CD14-positive monocyte (primary cell): ENCODE data around the gene REG1A. TPM values are rescaled to one million over a fixed set of nuclear protein-coding genes. Genes with fewer than 3 reads are reported as not detected.

ENCODE experiments used
- DNase-seq, 3 donors: peaks; one replicate each; pipeline ENCODE4 v3.0.0-alpha.2; 2011 to 2022
- H2AFZ ChIP-seq: 2 replicates; pipeline ENCODE4 v1.6.0; 2012; ENCODE audit warnings: mild to moderate bottlenecking, low read depth, low read length, inconsistent platforms; ENCODE audit not compliant: insufficient read depth, poor library complexity, severe bottlenecking
- H3K27ac ChIP-seq, 2 donors: 1 replicate in 1 of 2; 2 replicates in 1 of 2; pipeline ENCODE4 v1.5.1; 2012 to 2013; ENCODE audit warnings: low read length in 2 of 2, control low read depth in 1 of 2, inconsistent platforms in 1 of 2, low read depth in 1 of 2, mild to moderate bottlenecking in 1 of 2
- H3K27me3 ChIP-seq, 2 donors: one replicate each; pipeline versions ENCODE4 v1.6.0 to v1.6.1; 2011 to 2013; ENCODE audit warnings: low read length in 2 of 2; ENCODE audit not compliant: control insufficient read depth in 2 of 2, insufficient read depth in 2 of 2
- H3K36me3 ChIP-seq, 2 donors: replicated peaks in 1 of 2; 1 replicate in 1 of 2; 2 replicates in 1 of 2; pipeline versions ENCODE4 v1.5.1 to v1.6.1; 2012 to 2013; ENCODE audit warnings: low read length in 2 of 2, control low read depth in 1 of 2, inconsistent platforms in 1 of 2, mild to moderate bottlenecking in 1 of 2; ENCODE audit not compliant: insufficient read depth in 2 of 2, control insufficient read depth in 1 of 2
- H3K4me1 ChIP-seq, 2 donors: 1 replicate in 1 of 2; 2 replicates in 1 of 2; pipeline versions ENCODE4 v1.5.1 to v1.6.1; 2012 to 2013; ENCODE audit warnings: low read length in 2 of 2, control low read depth in 1 of 2, inconsistent platforms in 1 of 2, mild to moderate bottlenecking in 1 of 2, moderate library complexity in 1 of 2; ENCODE audit not compliant: insufficient read depth in 2 of 2, control insufficient read depth in 1 of 2
- H3K4me2 ChIP-seq: replicated peaks from 2 replicates; pipeline ENCODE3; 2012; ENCODE audit warnings: low read length, moderate library complexity, mild to moderate bottlenecking; ENCODE audit not compliant: poor library complexity, severe bottlenecking; ENCODE audit errors: extremely low read depth
- H3K4me3 ChIP-seq, 3 experiments: fragments of 200-600 bp in 1 of 3; sonication (generic) in 1 of 3; replicated peaks in 1 of 3; 1 replicate in 2 of 3; 2 replicates in 1 of 3; pipeline ENCODE4 v1.5.1; 2011 to 2013; ENCODE audit warnings: low read length in 3 of 3, mild to moderate bottlenecking in 3 of 3, control low read depth in 2 of 3, low read depth in 2 of 3, inconsistent platforms in 1 of 3, moderate library complexity in 1 of 3
- H3K79me2 ChIP-seq: 2 replicates; pipeline ENCODE4 v1.6.0; 2012; ENCODE audit warnings: mild to moderate bottlenecking, control low read depth, inconsistent platforms, low read length, moderate library complexity; ENCODE audit not compliant: insufficient read depth
- H3K9ac ChIP-seq: 2 replicates; pipeline ENCODE4 v1.6.0; 2017; ENCODE audit warnings: low read length, mild to moderate bottlenecking; ENCODE audit not compliant: insufficient read depth, poor library complexity, severe bottlenecking
- H3K9me3 ChIP-seq, 2 donors: replicated peaks in 1 of 2; 1 replicate in 1 of 2; 2 replicates in 1 of 2; pipeline versions ENCODE4 v1.5.1 to v1.6.1; 2012 to 2013; ENCODE audit warnings: low read length in 2 of 2, control low read depth in 1 of 2; ENCODE audit not compliant: control insufficient read depth in 1 of 2, insufficient read depth in 1 of 2
- H4K20me1 ChIP-seq: 2 replicates; pipeline ENCODE4 v1.6.0; 2012; ENCODE audit warnings: mild to moderate bottlenecking, low read length, control low read depth, moderate library complexity; ENCODE audit not compliant: insufficient read depth
- H3K27ac Mint-ChIP-seq, 7 donors: one replicate each; pipeline ENCODE4 v1.8.0; 2020; ENCODE audit warnings: mild to moderate bottlenecking in 7 of 7, mixed read lengths in 7 of 7, moderate library complexity in 6 of 7, inconsistent platforms in 2 of 7
- H3K27me3 Mint-ChIP-seq, 3 donors: one replicate each; pipeline ENCODE4 v1.8.0; 2021 to 2022; ENCODE audit warnings: low read depth in 3 of 3, mild to moderate bottlenecking in 3 of 3, mixed read lengths in 3 of 3, moderate library complexity in 3 of 3, inconsistent platforms in 1 of 3
- H3K36me3 Mint-ChIP-seq, 2 donors: one replicate each; pipeline ENCODE4 v1.8.0; 2020; ENCODE audit warnings: mixed read lengths in 2 of 2, inconsistent platforms in 1 of 2, mild to moderate bottlenecking in 1 of 2
- H3K4me1 Mint-ChIP-seq: one replicate; pipeline ENCODE4 v1.8.0; 2020; ENCODE audit warnings: mild to moderate bottlenecking, mixed read lengths
- H3K4me3 Mint-ChIP-seq, 2 donors: one replicate each; pipeline ENCODE4 v1.8.0; 2020; ENCODE audit warnings: mild to moderate bottlenecking in 2 of 2, mixed read lengths in 2 of 2, moderate library complexity in 1 of 2
- H3K9me3 Mint-ChIP-seq, 7 donors: one replicate each; pipeline ENCODE4 v1.8.0; 2020 to 2022; ENCODE audit warnings: mixed read lengths in 7 of 7, mild to moderate bottlenecking in 6 of 7, moderate library complexity in 6 of 7, inconsistent platforms in 2 of 7
- WGBS: methylation state at CpG from one replicate; pipeline ENCODE4 v1.1.5; 2013; ENCODE audit warnings: missing lambda C conversion rate; ENCODE audit not compliant: insufficient coverage; 5-methylcytosine and 5-hydroxymethylcytosine counted together
- intact Hi-C, 2 donors: fragments of 100-400 bp; cut with micrococcal nuclease; formaldehyde crosslinking; loops; one replicate each; pipeline versions ENCODE4 v1.15.0 to v1.15.1; 2023
- polyA plus RNA-seq, 3 donors: library from polyadenylated mRNA; depleted of rRNA in 1 of 3; unstranded in 2 of 3; stranded (reverse) in 1 of 3; fragments of 300-500 nt in 2 of 3; fragments of >200 nt in 1 of 3; fragmentation: Illumina TruSeq in 2 of 3; gene quantifications; 1 replicate in 2 of 3; 2 replicates in 1 of 3; pipeline ENCODE4 v1.2.3, GENCODE V29; 2012 to 2021
- TF ChIP-seq, protein P1 (sequence below): fragments of 200-600 bp; IDR thresholded peaks from one replicate; pipeline ENCODE4 v1.8.0; 2022; ENCODE audit warnings: antibody characterized with exemption, mild to moderate bottlenecking

REG1A gene
- polyA plus RNA-seq, 3 donors, result not detected

DNA sequence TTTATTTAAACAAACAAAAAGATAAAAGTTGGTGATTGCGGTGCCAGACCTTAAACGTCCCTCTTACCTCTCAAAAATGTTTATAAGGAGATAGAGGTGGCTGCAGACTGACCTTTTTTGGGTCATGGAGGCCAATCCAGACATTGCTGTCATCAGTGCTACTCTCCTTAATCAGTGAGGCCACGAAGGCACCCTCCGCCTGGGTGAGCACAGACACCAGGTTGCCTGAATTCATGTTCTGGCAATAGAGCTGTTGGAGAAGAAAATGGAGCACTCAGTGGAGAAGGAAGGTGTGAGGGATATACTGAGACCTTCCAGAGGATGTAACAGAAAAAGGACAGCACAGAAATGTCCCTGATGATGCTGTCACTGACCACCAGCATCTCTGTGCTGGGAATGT, 34.0 kb upstream of the REG1A start:
- intact Hi-C loops, result no loop called here
- Histone ChIP-seq H3K36me3 (no peaks in the 10 kb centered on the region), H3K4me1 (no peaks in the 10 kb centered on the region), H3K79me2 (no peaks in the 10 kb centered on the region), H3K9me3 (peaks cover 5 to 11% of the 10 kb centered on the region in 2 donors), H4K20me1 (no peaks in the 10 kb centered on the region), H3K4me3 (no peak overlapping the region), H3K27me3 (no peaks in the 10 kb centered on the region), H2AFZ (no peak overlapping the region), H3K4me2 (no peak overlapping the region), H3K9ac (no peak overlapping the region), H3K27ac (no peak overlapping the region)
- Mint-ChIP-seq H3K9me3 (peaks cover 2 to 7% (median 5%) of the 10 kb centered on the region in 7 donors), H3K36me3 (no peaks in the 10 kb centered on the region), H3K4me1 (no peaks in the 10 kb centered on the region), H3K27ac (no peak overlapping the region), H3K27me3 (no peaks in the 10 kb centered on the region), H3K4me3 (no peak overlapping the region)
- DNase-seq, result no peak
- WGBS, result 80% methylated on average over 2 of the region's 4 CpGs
- TF ChIP-seq, protein P1, sequence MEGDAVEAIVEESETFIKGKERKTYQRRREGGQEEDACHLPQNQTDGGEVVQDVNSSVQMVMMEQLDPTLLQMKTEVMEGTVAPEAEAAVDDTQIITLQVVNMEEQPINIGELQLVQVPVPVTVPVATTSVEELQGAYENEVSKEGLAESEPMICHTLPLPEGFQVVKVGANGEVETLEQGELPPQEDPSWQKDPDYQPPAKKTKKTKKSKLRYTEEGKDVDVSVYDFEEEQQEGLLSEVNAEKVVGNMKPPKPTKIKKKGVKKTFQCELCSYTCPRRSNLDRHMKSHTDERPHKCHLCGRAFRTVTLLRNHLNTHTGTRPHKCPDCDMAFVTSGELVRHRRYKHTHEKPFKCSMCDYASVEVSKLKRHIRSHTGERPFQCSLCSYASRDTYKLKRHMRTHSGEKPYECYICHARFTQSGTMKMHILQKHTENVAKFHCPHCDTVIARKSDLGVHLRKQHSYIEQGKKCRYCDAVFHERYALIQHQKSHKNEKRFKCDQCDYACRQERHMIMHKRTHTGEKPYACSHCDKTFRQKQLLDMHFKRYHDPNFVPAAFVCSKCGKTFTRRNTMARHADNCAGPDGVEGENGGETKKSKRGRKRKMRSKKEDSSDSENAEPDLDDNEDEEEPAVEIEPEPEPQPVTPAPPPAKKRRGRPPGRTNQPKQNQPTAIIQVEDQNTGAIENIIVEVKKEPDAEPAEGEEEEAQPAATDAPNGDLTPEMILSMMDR, result no peak

DNA sequence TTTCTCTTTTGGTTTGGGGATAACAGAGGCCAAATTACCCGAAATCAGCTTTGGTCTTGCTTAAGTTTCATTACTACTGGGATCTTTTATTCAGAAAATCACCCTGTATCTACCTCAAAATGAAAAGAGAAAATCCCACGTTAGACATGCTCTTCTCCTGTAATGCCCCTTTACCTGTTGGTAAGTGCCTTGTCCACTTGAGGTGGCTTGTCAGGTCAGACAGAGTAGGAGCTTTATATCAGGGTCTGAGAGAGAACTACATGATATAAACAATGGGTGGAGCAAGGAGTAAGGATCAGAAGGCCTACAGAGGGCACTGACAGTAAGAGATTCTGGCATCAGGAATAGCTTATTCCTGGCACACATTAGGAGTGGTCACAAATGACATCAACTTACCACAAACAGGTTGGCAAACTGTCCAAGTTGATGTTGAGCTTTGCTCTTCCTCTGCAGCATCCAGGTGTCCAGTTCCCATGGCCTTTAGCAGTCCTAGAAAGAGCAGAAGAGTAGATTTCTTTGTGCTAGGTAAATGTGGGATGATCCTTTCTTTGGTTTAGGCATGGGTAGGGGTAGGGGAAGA, 32.4 kb upstream of the REG1A start, which contains the start of gene REG1B:
Gene REG1B, minus strand, starts transcription at position 209 of the 580 bp plus-strand sequence. CDS start 381 bp downstream, outside the sequence.
- WGBS, result no CpG with 5 or more reads among the region's 2 CpGs
- no peaks in the 10 kb centered on the region for H3K36me3 ChIP-seq
- H3K79me2 ChIP-seq, result no peaks in the 10 kb centered on the region
- H3K27me3 ChIP-seq, result no peaks in the 10 kb centered on the region
- H3K4me2 ChIP-seq, result no peak within 1 kb of the TSS
- no peak within 1 kb of the TSS for H3K9ac ChIP-seq
- no peaks in the 10 kb centered on the region for H3K36me3 Mint-ChIP-seq
- no peaks in the 10 kb centered on the region for H3K4me1 ChIP-seq
- H4K20me1 ChIP-seq, result no peaks in the 10 kb centered on the region
- H3K4me1 Mint-ChIP-seq, result no peaks in the 10 kb centered on the region
- no peak within 1 kb of the TSS for H3K27ac Mint-ChIP-seq
- no peak for DNase-seq
- no peak within 1 kb of the TSS for H3K4me3 Mint-ChIP-seq
- TF ChIP-seq, protein P1, result no peak
- no peak within 1 kb of the TSS for H3K4me3 ChIP-seq
- intact Hi-C loops, result no loop called here
- no peak within 1 kb of the TSS for H2AFZ ChIP-seq
- no peaks in the 10 kb centered on the region for H3K27me3 Mint-ChIP-seq
- H3K27ac ChIP-seq, result no peak within 1 kb of the TSS
- H3K9me3 ChIP-seq, result peaks cover 5 to 11% of the 10 kb centered on the region in 2 donors
- peaks cover 2 to 10% (median 4%) of the 10 kb centered on the region in 7 donors for H3K9me3 Mint-ChIP-seq
